ENCODE data around the gene DUS2.

The DUS2 gene

DNA sequence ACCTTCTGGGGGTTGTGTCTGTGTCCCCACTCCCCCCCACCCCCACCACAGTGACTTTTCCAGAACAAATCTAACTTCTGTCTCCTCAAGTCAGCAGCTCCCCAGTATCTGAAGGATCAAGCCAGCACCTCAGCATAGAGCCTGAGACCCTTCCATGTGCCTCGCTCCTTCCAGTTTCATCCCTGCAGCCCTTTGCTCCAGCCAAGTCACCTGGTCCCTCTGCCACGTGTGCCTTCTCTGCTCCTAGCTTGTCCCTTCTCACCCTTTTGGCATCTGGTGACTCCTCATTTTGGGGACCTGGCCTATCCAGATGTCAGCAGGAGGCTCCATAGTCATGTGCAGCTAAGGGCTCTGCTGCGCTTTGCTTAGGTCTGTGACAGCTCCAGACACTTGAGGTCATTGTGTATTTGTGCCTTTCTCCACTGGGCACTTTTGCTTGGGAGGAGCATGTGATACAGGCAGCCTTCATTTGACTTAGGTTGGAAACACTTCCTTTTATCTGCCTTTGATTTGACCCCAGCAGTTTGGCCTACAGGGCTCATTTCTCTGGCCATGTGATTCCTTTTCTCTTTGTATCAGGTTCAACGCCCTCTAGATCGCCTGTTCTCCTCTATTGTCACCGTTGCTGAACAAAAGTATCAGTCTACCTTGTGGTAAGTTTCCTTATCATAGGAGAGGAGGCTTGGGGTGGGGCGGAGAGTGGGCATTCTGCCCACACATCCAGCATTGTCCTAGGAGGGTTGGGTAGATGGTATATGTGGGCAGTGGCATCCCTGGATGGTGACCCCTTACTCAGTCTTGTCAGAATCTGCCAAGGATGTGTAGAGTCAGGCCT lies 55.0 kb downstream of the DUS2 start:
- no peak for DNase-seq (ENCODE audit: low read depth in 2 of 2)

DNA sequence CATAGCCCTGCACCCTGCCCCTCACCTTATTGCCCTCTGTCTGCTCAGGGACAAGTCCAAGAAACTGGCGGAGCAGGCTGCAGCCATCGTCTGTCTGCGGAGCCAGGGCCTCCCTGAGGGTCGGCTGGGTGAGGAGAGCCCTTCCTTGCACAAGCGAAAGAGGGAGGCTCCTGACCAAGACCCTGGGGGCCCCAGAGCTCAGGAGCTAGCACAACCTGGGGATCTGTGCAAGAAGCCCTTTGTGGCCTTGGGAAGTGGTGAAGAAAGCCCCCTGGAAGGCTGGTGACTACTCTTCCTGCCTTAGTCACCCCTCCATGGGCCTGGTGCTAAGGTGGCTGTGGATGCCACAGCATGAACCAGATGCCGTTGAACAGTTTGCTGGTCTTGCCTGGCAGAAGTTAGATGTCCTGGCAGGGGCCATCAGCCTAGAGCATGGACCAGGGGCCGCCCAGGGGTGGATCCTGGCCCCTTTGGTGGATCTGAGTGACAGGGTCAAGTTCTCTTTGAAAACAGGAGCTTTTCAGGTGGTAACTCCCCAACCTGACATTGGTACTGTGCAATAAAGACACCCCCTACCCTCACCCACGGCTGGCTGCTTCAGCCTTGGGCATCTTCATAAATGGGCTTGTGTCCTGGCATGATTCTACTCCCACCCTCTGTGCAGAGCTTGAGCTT lies 55.8 kb downstream of the DUS2 start:
- no peak for DNase-seq (ENCODE audit: low read depth in 2 of 2)

DNA sequence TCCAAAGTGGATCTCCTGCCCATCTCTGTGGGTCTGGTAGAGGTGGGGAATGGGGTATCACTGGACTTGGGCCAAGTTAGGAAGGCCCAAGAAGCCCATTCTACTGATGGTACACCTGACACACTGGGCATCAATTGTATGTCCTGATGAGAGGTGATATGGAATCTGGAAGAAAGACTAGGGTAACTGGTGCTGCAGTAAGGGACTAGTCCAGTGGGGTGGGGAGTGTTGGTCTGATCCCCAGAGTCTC lies 56.2 kb downstream of the DUS2 start:
- DNase-seq (ENCODE audit: low read depth in 2 of 2) = no peak

DNA sequence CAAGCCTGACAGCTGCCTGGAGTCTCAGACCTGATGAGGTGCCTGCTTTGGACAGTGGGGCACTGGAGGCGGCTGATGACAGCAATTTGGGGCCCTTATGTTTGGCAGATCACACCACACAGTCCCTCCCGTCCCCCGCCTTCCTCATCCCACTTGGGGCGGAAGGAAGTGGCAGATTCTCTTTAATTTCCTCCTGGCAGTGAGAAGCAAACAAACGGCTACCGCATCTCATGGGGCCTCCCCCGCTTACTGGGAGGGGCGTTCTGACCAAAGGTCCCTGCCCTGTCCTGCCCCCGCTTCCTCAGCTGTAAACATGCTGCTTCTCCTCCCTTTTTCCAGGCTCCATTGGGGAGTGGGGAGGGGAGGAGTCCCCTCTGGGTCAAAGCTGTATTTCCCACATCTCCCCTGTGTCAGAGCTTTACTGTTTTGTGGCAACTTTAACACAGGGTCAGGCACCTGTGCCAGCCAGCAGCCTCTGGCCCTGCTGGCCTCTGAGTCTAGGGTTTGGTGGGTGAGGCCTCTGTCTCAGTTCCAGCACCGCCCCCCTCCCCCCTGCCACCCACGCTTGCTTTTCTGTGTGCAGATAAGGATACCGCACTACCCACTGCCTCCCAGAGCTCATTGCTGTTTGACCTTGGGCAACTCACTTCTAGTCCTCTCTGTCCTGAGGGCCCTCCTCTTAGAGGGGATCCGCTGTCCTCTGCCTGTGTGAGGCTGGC lies 56.7 kb downstream of the DUS2 start:
- peak; percentile 43 to 52 for DNase-seq (ENCODE audit: low read depth in 2 of 2)

DNA sequence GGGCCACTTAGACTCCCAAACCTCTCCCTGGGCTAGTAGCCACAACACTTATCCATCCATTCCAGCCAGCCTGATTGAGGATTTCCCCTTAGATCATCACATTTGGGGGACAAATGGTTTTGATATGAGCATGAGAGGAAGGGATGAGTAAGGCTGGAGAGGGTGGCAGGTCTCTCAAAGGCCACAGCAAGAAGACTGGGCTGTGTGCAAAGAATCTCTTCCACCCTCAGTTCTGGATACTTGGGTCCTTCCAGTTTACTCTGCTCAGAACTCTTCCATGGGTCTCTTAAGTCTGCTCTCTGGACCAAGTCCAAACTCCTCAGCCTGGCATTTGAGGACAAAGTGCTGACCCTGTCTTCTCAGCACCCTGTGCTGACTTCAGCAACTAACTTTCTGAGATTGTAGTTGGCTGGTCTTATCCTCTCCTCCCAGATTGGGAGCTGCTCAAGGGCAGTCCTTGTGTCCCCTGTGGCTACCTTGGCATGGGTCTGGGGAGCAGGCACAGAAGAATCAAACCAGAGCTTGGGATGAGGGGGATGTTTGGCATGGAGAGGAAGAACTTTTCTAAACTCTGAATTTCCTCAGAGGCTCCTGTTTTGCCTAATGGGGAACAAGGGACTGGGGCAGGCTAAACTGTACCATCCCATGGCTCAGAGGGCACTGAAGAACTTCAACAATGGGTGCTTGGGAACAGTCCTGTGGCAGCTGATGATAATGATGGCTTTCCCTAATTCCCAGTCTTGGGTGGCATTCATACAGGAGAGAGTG lies 59.0 kb downstream of the DUS2 start:
- DNase-seq (ENCODE audit: low read depth in 2 of 2) = no peak

DNA sequence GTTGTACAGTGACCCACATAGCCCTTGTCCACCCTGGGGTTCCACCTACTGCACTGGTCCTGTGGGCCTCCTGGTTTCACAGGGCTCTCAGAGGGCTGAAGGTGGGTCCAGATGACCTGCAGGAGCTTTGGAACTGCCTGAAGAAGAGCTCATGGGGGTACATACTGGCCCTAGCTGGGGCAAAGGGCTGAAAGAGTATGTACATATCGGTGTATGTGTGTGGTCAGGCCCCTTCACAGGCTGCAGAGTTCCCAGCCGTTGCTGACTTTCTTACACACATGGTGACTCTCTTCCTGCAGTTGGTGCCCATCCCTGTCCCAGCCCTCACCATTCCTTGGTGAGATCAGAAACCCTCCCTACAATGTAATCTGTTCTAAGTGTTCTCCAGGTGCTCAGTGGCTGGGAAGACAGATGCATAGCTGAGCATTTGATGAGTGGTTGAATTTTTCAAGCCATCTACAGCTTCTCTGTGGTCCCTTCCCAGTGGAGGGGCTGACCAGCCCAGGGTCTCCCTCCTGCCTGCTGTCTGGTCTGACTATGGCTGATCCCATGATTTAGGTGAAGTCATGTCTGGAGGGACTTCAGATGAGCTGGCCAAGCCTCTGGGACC lies 59.6 kb downstream of the DUS2 start:
- no peak for DNase-seq (ENCODE audit: low read depth in 2 of 2)

DNA sequence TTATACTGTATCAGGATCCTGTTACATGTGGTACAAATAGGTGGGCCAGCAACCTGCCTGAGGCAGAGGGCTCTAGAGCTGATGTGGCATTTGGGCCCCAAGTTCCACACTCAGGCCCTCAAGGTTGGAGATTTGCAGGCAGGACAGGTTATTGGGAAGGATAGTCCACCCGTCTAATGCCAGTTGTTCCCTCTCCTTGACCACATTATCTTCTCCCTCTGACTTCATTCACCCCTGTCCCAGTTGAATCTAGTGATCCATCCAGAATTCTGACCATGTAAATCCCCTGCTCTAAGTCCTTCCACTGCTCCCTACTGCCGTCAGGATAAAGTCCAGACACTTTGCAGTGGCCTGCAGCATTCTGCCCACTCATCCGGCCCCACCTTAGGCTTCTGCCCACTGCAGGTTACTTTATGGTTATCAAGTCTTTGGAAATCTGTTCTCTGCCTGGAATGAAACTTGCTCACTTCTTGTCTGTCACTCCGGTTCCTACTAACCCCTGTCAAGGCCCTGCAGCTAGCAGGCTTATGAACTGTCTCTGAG lies 60.2 kb downstream of the DUS2 start:
- no peak for DNase-seq (ENCODE audit: low read depth in 2 of 2)

DNA sequence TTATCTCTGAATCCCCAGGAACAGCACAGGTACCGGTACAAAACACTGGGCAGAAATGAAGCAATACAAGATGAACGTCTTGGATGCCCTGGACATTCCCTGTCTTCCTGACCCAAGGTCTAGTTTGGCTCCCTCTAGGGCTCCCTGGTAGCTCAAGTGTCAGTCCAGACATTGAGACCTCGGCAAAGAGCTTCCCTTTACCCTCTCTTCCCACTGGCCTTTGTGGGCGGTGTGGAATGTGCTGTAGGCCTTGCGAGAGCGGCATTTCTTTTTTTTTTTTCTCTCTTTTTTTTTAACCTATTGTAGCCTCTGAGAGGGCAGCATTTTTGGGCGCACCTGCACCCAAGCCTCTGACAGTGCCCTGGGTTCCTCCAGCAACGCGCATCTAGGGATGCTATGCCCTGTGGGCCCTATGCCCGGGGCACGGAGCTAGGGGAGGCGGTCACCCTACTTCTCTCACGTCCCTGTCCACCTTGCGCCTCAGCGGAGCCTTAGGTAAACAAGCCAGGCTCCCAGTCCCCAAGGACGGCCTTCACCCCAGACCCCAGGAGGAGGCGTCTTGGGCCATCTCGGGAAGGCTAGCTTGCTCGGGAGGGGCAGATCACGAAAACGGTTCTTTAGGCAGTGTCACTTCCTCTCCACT lies 60.9 kb downstream of the DUS2 start:
- no peak for DNase-seq (ENCODE audit: low read depth in 2 of 2)

DNA sequence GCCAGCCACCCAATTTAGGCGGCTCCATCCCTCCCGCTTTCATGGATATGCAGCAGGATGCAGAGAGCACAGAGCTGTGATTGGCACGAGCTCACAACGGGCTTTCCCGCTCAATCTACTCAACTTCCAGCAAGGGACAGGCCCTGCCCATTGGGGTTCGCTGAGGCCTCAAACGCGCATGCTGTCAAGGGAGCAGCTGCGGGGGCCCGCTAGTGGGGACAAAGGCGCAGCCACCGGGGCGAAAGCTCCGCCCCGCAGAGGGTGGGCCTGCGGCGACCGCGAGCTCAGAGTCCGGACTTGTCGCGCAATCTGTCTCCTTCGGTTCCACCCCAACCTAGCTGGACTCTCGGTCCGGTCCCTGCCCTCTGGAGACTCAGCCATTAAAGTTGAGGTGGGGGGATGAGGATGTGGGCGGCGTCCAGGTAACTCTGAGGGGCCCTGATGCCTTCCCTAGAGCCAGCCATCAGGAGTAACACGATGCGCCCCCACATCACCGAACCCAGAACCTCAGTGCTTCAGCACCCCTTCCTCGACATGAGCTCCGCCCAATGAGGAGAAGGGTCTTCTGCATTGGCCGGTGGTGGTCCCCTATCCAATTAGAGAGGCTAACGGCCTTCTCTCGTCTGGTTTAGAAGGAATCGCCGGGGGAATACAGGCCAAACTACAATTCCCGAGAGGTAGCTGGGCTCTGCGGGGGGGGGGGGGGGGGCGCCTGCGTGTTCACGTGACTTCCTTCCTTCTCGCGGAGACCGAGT lies 61.6 kb downstream of the DUS2 start:
- peak; percentile 71 to 72 for DNase-seq (ENCODE audit: low read depth in 2 of 2)

DNA sequence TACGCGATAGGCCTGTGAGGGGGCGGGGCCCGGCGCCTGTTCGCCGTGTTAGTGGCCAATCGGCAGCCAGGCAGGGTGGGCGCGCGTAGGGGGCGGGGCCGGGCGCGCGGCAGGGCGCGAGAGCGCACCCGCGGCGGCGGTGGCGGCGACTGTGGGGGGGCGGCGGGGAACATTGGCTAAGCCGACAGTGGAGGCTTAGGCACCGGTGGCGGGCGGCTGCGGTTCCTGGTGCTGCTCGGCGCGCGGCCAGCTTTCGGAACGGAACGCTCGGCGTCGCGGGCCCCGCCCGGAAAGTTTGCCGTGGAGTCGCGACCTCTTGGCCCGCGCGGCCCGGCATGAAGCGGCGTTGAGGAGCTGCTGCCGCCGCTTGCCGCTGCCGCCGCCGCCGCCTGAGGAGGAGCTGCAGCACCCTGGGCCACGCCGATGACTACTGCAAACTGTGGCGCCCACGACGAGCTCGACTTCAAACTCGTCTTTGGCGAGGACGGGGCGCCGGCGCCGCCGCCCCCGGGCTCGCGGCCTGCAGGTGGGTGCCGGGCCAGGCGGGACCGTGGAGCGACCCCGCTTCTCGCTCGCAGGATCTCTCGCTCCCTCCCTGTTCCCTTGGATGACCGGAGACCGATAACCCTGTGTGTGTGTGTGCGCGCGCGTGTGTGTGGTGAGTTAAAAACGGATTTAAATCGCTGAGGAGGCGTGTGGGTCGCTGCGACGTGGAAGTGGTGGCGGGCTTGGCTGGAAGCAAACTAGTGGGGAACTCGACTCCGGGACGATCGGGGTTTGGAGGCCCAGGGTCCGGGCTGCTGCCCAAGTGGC lies 62.4 kb downstream of the DUS2 start, which contains the start of gene NFATC3:
Gene NFATC3, plus strand, starts transcription at position 112 of the 813 bp plus-strand sequence. Its CDS starts 312 bp downstream, at position 424.
- DNase-seq (ENCODE audit: low read depth in 2 of 2) = peak; percentile 97 to 98

DNA sequence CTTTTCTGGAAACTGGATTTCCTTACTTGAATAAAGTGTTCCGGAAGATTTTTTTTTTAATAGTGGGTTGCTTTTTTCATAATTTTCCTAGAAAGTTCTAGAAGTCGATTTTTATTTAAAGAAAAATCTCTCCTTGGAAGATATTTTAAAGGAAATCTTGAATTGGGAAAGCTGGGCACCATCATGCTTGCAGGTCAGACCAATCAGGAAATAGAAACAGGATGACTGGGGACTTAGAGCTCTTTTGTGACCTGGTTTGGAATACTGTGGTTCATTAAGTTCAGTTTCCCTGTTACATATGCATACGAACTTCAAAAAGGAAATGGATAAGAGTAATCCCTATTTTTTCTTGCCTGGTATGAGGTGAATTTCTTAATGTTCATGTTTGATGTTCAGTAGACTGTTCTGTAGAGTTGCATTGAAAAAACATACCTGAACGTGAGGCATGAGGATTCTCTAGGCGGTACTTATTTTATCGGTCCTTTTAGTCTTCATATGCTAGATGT lies 63.3 kb downstream of the DUS2 start:
- no peak for DNase-seq (ENCODE audit: low read depth in 2 of 2)

DNA sequence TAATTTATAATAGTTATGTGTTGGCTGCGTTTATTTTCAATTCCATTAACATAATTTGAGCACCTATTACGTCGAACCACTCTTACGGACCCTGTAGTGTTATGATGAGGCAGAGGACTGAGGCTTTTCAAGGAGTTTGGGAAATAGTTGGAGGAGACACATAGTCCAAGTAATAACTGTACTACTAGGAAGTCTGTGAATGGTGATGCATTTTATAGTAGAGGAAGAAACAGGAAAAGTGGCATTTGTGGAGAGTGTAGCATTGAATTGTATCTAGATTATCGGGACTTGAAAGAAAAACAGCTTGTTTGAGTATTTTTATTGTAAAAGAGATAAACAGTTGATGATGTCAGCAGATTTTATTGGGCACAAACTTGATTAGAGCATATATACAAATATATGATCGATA lies 63.8 kb downstream of the DUS2 start:
- no peak for DNase-seq (ENCODE audit: low read depth in 2 of 2)

DNA sequence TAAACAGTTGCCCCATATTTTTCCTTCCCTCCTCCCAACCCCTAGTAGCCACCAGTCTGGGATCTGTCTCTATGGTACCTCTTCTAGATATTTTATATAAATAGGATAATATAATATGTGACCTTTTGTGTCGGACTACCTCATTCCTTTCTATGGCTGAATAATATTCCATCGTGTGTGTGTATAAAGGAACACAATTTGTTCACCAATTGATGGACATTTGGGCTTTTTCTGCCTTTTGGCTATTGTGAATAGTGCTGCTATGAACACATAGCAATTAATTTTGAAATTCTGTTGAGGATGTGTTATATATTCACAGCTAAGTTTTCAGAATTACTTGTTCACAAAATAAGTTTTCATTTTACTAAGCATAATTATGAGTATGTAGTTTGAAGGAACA lies 64.6 kb downstream of the DUS2 start:
- DNase-seq (ENCODE audit: low read depth in 2 of 2) = no peak

DNA sequence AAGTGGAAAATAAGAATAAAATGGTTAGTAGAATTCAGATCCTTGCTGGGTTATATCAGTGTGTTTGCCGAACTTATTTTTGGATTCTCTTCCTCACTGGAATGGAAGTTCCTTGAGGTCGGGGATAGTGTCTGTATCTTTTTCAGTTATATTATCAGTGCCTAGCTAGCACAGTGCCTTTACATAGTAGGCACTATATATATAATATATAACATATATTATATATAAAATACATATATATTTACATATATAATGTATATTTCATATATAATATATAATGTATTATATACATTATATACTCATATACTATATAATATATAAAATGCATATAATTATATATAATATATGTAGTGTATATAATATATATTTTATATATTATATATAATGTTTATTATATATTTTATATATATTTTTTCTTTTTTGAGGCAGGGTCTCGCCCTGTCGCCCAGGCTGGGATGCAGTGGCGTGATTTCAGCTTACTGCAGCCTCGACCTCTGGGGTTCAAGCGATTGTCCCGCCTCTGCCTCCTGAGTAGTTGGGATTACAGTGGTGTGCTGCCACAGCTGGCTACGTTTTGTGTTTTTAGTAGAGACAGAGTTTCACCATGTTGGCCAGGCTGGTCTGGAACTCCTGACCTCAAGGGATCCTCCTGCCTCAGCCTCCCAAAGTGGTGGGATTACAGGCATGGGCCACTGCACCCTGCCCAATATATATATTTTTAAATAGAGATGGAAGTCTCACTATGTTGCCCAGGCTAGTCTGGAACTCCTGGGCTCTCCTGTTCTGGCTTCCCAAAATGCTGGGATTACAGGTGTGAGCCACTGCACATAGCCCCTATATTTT lies 65.3 kb downstream of the DUS2 start:
- no peak for DNase-seq (ENCODE audit: low read depth in 2 of 2)

DNA sequence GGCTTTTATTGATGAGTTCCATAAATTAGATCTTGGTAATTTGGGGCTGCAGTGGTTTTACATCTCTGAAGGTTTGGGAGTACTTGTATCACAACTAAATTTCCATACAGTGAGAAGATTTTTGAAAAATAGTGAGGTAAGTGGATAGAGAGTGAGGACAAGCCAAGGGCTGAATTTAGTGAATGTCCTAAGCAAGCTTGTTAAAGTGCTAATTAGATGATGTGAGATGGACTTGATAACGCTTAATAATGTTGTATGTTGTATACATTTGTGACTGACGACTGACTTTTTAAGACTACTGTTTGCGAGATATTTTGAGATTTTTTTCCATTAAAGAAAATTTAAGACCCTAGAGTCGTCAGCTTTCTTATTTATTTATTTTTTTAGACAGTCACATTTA lies 66.0 kb downstream of the DUS2 start:
- DNase-seq (ENCODE audit: low read depth in 2 of 2) = no peak

DNA sequence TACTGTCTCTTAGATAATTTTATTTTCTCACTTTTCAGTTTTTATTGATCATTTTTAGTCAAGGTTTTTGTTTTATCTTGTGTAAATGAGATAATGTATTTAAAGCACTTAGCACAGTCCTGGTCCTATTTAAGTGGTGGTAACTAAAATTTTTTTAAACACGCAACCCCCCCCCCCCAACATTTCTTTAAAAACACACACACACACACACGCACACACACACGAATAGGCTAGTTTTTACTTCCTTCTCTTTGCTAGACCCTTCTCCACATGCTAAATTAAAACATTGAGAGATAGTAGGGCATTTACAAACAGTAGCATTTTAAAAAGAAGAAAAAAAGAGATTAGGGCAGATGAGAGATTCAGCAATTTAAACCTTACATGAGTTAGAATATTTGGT lies 67.0 kb downstream of the DUS2 start:
- no peak for DNase-seq (ENCODE audit: low read depth in 2 of 2)

DNA sequence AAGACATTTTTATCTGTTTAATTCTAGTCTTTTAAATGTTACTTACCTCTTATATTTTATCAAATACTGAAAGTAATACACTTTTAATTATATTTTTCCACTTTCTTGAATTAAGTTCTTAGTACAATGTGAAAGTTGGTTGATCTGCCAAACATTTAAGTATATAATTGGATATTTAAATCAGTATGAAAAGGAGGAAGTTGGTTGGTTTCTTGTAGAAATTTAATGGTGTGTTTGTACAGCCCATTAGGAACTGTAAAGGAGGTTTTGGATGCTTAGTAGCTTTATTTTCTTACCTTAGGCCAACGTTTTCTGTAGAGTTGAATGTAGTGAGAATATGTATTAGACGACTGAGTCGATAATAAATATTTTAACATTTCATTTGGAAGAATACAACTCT lies 67.4 kb downstream of the DUS2 start:
- DNase-seq (ENCODE audit: low read depth in 2 of 2) = no peak

Data from stimulated activated CD8-positive, alpha-beta memory T cell treated with anti-CD3 and anti-CD28 coated beads, Interleukin-2, amount 100 ng/mL, for 1 hour (primary cell).